Fibroblast of lung (primary cell): ENCODE measurements around the gene CT47C1.

Experiments used
- CTCF ChIP-seq, 2 donors: IDR thresholded peaks in 1 of 2; conservative IDR thresholded peaks in 1 of 2; 1 replicate in 1 of 2; 2 replicates in 1 of 2; pipeline ENCODE4 v1.5.1; 2011 to 2012; ENCODE audit warnings: low read length in 2 of 2, control low read depth in 1 of 2, inconsistent platforms in 1 of 2, low read depth in 1 of 2, mild to moderate bottlenecking in 1 of 2
- EZH2 ChIP-seq: IDR thresholded peaks from 2 replicates; pipeline ENCODE4 v1.5.1; 2012; ENCODE audit warnings: low read length, control low read depth, mild to moderate bottlenecking; ENCODE audit errors: missing control alignments

- TF ChIP-seq CTCF (conservative IDR thresholded peaks at IDR 0.05 in 1 of 2, IDR thresholded peaks at IDR 0.05 in 1 of 2; ENCODE audit: low read depth in 1 of 2, low read length in 2 of 2) (no peak), EZH2 (no peak)
Observed at GRCh38 chrX:119069128-119069527, 3.7 kb upstream of the CT47C1 start.
